ENCODE measurements around the gene HIGD1B. TPM values are rescaled to one million over a fixed set of nuclear protein-coding genes. Genes with fewer than 3 reads are reported as not detected.

The HIGD1B gene
- total and polyA plus RNA-seq, 10 of the 15 experiments (the other 5 are each of a cell fraction or from before 2014, with no cell fraction given), result 1.0 TPM; not detected in 9

DNA sequence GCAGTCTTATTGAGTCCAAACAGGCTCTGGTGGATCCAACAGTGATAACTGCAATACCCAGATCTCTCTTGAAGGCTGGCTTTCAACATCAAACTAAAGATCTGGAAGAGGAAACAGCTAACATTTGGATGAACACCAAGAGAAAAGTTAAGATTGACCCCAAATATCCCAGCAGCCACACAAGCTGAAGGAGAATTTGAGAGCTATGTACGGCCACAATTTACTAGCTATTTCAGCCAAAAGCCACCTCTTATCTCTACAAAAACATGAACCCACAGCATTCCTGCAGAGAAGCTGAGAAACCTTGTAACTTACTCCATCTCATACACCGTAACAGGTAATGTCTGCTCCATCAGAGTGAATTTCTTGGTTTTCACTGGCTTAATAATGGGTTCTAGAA, 37.3 kb downstream of the HIGD1B start:
- intact Hi-C loops (cut with micrococcal nuclease; ENCODE audit: unreplicated experiment) (no loop called here), in situ Hi-C loops (cut with MboI) (no loop called here)
- RAD21 ChIA-PET (ENCODE audit: unreplicated experiment), result no interaction called here
- Histone ChIP-seq H3K36me3 (ENCODE audit: control insufficient read depth in 2 of 2, insufficient read depth in 2 of 2, low read length in 1 of 2) (peaks cover 13 to 37% of the 10 kb centered on the region in 2 experiments), H3K27ac (ENCODE audit: control insufficient read depth, insufficient read depth) (no peak overlapping the region), H4K20me1 (ENCODE audit: control insufficient read depth, insufficient read depth) (peaks cover 2% of the 10 kb centered on the region; the same call in 1 of the 2 replicates), H3K4me3 (no peak overlapping the region), H3K4me2 (ENCODE audit: control insufficient read depth, insufficient read depth) (no peak overlapping the region), H3K4me1 (ENCODE audit: control insufficient read depth, insufficient read depth, low read length) (peaks cover 8% of the 10 kb centered on the region; the same call in 1 of the 2 replicates), H2AFZ (ENCODE audit: control insufficient read depth, low read depth, low read length) (no peak overlapping the region), H3K9ac (ENCODE audit: control insufficient read depth, insufficient read depth, low read length) (no peak overlapping the region), H3K27me3 (replicated peaks in 1 of 2; ENCODE audit: control insufficient read depth in 2 of 2, insufficient read depth in 2 of 2, low read length in 1 of 2) (no peaks in the 10 kb centered on the region), H3K79me2 (ENCODE audit: control insufficient read depth, insufficient read depth, low read length) (peaks cover 13% of the 10 kb centered on the region), H3K9me3 (replicated peaks; ENCODE audit: control insufficient read depth, insufficient read depth, low read length) (no peaks in the 10 kb centered on the region)
- CTCF ChIA-PET, result interaction anchor here (1.1 to 1.2 kb wide), 2 partner anchors 20 to 104 kb away, joined by 3 read pairs; no protein-coding TSS in a partner anchor
- POLR2A ChIA-PET, result interaction anchor here (1.3 kb wide), 1 partner anchor 14 kb away, joined by 4 read pairs; the partner anchor contains the start of gene EFTUD2
- ATAC-seq, result no peak
- DNase-seq (ENCODE audit: low read depth, low spot score), result no peak
- no peak for TF ChIP-seq ASH2L (IDR thresholded peaks at IDR 0.05; ENCODE audit: borderline replicate concordance, low read depth)
- TF ChIP-seq, protein P1, sequence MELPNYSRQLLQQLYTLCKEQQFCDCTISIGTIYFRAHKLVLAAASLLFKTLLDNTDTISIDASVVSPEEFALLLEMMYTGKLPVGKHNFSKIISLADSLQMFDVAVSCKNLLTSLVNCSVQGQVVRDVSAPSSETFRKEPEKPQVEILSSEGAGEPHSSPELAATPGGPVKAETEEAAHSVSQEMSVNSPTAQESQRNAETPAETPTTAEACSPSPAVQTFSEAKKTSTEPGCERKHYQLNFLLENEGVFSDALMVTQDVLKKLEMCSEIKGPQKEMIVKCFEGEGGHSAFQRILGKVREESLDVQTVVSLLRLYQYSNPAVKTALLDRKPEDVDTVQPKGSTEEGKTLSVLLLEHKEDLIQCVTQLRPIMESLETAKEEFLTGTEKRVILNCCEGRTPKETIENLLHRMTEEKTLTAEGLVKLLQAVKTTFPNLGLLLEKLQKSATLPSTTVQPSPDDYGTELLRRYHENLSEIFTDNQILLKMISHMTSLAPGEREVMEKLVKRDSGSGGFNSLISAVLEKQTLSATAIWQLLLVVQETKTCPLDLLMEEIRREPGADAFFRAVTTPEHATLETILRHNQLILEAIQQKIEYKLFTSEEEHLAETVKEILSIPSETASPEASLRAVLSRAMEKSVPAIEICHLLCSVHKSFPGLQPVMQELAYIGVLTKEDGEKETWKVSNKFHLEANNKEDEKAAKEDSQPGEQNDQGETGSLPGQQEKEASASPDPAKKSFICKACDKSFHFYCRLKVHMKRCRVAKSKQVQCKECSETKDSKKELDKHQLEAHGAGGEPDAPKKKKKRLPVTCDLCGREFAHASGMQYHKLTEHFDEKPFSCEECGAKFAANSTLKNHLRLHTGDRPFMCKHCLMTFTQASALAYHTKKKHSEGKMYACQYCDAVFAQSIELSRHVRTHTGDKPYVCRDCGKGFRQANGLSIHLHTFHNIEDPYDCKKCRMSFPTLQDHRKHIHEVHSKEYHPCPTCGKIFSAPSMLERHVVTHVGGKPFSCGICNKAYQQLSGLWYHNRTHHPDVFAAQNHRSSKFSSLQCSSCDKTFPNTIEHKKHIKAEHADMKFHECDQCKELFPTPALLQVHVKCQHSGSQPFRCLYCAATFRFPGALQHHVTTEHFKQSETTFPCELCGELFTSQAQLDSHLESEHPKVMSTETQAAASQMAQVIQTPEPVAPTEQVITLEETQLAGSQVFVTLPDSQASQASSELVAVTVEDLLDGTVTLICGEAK (IDR thresholded peaks at IDR 0.05; ENCODE audit: borderline replicate concordance), result no peak
- TF ChIP-seq RAD51 (IDR thresholded peaks at IDR 0.05), result no peak
- no peak for TF ChIP-seq CHD1 (IDR thresholded peaks at IDR 0.05; ENCODE audit: low read depth, low read length)
- TF ChIP-seq, protein P2, sequence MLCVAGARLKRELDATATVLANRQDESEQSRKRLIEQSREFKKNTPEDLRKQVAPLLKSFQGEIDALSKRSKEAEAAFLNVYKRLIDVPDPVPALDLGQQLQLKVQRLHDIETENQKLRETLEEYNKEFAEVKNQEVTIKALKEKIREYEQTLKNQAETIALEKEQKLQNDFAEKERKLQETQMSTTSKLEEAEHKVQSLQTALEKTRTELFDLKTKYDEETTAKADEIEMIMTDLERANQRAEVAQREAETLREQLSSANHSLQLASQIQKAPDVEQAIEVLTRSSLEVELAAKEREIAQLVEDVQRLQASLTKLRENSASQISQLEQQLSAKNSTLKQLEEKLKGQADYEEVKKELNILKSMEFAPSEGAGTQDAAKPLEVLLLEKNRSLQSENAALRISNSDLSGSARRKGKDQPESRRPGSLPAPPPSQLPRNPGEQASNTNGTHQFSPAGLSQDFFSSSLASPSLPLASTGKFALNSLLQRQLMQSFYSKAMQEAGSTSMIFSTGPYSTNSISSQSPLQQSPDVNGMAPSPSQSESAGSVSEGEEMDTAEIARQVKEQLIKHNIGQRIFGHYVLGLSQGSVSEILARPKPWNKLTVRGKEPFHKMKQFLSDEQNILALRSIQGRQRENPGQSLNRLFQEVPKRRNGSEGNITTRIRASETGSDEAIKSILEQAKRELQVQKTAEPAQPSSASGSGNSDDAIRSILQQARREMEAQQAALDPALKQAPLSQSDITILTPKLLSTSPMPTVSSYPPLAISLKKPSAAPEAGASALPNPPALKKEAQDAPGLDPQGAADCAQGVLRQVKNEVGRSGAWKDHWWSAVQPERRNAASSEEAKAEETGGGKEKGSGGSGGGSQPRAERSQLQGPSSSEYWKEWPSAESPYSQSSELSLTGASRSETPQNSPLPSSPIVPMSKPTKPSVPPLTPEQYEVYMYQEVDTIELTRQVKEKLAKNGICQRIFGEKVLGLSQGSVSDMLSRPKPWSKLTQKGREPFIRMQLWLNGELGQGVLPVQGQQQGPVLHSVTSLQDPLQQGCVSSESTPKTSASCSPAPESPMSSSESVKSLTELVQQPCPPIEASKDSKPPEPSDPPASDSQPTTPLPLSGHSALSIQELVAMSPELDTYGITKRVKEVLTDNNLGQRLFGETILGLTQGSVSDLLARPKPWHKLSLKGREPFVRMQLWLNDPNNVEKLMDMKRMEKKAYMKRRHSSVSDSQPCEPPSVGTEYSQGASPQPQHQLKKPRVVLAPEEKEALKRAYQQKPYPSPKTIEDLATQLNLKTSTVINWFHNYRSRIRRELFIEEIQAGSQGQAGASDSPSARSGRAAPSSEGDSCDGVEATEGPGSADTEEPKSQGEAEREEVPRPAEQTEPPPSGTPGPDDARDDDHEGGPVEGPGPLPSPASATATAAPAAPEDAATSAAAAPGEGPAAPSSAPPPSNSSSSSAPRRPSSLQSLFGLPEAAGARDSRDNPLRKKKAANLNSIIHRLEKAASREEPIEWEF (IDR thresholded peaks at IDR 0.05; ENCODE audit: insufficient replicate concordance, low read depth, low read length), result no peak
- TF ChIP-seq ATF7 (IDR thresholded peaks at IDR 0.05; ENCODE audit: low read depth), result no peak
- TF ChIP-seq MTA3 (IDR thresholded peaks at IDR 0.05; ENCODE audit: borderline replicate concordance, low read length), result no peak
- no peak for TF ChIP-seq EGR1 (IDR thresholded peaks at IDR 0.05; ENCODE audit: borderline replicate concordance in 1 of 2, low read depth in 2 of 2, low read length in 2 of 2)
- no peak for TF ChIP-seq NR2C1 (IDR thresholded peaks at IDR 0.05)
- TF ChIP-seq MYB (IDR thresholded peaks at IDR 0.05; ENCODE audit: borderline replicate concordance, low read depth, low read length), result no peak
- no peak for TF ChIP-seq ZBED1 (IDR thresholded peaks at IDR 0.05; ENCODE audit: borderline replicate concordance)
- TF ChIP-seq TCF12 (IDR thresholded peaks at IDR 0.05; ENCODE audit: low read depth, low read length), result no peak
- no peak for TF ChIP-seq STAT3 (IDR thresholded peaks at IDR 0.05; ENCODE audit: low read depth, low read length)
- TF ChIP-seq CHD2 (IDR thresholded peaks at IDR 0.05; ENCODE audit: borderline replicate concordance, low read depth, low read length), result no peak
- no peak for TF ChIP-seq SIN3A (IDR thresholded peaks at IDR 0.05; ENCODE audit: low read depth, low read length)
- 100% methylated on average over 2 of the region's 2 CpGs for WGBS (ENCODE audit: insufficient coverage, insufficient replicate concordance, low lambda C conversion rate, missing lambda C conversion rate)
- FAIRE-seq, result no peak
- SMC1A ChIA-PET (ENCODE audit: uncharacterized antibody, unreplicated experiment), result interaction anchor here (0.7 to 1.5 kb wide), 3 partner anchors 9 to 14 kb away, joined by 3 to 6 read pairs (median 4); no protein-coding TSS in a partner anchor
- BruUV-seq (replicated peaks), result no TSS peak

Data from GM12878 (cell line).